COLO829 (cell line): ENCODE results near the gene CBY1.
"Not testable (repeated sequence)": the region's sequence is repeated elsewhere in the genome, so short reads cannot be mapped to it uniquely, and the experiment has no call there.

Source experiments
- DNase-seq: peaks from one replicate; pipeline ENCODE4 v3.0.0; 2012; ENCODE audit warnings: low spot score

The CBY1 gene

DNA sequence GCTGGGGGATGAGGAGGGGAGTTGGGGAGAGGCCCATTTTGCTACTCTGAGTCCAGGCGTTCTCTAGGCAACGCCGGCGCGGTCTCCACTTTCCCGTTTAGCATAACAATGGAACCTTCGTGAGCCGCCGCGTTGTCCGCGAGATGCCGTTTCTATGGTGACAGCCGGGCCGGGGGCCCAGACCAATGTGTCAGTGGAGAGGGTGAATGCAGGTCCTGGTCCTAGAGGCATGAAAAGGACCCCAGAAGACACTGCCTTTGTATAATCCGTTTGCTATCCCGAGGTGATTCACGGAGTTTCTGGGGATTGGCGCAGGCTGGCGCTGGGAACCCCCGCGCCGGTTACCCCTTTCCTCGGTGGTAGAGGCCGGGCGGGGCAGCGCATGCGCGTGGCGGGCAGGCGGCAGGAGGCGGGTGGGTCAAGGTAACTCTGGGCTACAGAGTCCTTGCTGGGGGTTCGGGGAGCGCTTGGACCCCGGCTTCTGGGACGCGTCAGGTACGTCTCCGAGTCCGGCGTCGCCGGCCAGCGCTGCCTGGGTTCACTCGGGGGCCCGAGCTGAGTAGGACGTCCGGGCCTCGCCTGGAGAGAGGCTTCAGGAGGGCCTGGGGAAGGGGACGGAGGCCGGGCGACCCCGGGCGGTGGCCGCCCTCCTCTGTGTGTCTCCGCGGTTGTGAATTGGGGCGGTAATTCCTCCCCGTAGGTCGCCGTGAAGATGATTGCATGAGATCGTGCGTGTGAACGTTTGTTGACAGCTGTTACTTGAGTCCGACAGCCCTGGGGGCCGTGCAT, at the start of gene CBY1, which contains the start of gene FAM227A:
CBY1 (plus strand) TSS at position 383 of the 789 bp plus-strand sequence. CDS start 11,417 bp downstream, outside the sequence.
FAM227A (minus strand) TSS at position 137 of the 789 bp plus-strand sequence. CDS start 6,224 bp downstream, outside the sequence.
- peak; percentile 99 for DNase-seq

DNA sequence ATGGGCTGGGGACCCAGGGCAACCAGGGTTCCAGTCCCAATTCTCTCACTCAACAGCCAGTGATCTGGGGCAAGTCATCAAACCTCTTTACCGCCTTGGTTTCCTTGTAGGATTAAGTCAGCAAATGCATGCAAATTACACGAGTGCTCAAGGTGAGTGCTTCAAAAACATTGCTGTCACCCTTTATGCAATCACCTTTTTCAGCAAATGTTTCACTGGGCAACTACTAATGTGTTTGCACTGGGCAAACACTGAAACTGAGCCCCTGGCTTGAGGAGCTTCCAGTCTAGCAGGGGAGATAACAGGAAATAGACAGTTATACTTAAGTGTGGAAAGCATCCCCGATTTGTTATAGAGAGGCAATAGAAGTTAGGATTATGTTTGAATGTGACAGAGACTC, 48.8 kb upstream of the CBY1 start:
- DNase-seq = no peak

DNA sequence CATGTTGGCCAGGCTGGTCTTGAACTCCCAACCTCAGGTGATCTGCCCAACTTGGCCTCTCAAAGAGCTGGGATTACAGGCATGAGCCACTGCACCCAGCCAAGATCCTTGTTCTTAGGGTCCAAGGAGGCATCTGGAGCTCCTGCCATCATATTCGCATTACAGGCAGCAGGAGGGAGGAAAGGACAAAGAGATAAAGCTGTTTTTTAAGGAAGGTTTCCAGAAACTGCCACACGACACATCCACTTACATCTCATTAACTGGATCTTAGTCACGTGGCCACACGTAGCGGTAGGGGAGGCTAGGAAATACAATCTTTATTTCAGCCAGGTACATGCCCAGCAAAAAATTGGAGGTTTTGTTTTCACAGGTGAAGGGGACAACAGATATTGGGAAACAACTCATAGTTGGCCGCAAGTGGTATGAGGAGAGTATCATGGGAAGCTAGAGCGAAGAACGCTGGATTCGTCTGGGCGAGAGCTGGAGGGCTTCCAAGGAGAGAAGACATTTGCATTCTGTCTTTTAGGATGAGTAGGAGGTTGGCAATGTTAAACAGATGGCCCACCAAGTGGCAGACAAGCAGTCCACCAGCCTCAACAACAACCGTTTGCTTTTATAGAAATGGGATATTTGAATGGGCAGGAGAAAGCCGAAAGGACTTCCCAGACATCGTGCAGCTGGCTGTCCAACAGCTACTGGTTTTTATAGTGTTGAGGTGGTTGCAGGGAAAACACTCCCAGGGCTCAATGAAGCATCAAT, 47.3 kb upstream of the CBY1 start:
- no peak for DNase-seq

DNA sequence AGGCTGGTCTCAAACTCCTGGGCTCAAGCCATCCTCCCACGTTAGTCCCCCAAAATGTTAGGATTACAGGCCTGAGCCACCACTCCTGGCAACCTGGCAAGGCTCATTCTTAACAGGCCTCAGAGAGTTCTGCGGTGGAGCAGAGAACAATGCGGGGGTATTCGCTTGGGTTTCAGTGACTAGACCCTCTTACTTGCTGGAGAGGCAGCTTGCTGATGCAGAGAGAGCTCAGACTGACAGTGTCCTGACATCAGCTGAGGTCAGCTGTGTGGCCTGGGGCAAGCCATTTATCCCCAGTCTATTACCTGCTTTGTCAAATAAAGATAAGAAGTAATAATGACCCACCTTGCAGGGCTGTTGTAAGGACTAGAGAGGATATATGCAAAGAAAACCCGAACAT, 46.2 kb upstream of the CBY1 start:
- DNase-seq = no peak

DNA sequence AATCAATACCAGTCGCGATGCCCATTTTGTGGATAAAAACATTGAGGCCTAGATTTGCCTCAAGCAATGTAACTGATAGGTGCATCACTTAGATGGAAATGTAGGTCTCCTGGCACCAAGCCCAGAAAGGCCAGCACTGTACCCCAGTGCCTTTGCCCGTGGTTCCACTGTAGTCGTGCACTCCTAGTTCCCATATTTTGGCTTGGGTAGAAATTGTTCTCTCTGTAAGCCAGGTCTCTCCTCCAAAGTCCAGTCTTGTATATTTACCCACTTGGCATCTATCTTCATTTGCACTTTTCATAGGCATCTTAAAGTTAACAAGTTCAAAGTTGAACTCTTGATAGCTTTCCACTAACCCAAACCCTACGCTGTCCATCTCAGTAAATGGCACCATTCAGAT, 44.9 kb upstream of the CBY1 start:
- DNase-seq = no peak

DNA sequence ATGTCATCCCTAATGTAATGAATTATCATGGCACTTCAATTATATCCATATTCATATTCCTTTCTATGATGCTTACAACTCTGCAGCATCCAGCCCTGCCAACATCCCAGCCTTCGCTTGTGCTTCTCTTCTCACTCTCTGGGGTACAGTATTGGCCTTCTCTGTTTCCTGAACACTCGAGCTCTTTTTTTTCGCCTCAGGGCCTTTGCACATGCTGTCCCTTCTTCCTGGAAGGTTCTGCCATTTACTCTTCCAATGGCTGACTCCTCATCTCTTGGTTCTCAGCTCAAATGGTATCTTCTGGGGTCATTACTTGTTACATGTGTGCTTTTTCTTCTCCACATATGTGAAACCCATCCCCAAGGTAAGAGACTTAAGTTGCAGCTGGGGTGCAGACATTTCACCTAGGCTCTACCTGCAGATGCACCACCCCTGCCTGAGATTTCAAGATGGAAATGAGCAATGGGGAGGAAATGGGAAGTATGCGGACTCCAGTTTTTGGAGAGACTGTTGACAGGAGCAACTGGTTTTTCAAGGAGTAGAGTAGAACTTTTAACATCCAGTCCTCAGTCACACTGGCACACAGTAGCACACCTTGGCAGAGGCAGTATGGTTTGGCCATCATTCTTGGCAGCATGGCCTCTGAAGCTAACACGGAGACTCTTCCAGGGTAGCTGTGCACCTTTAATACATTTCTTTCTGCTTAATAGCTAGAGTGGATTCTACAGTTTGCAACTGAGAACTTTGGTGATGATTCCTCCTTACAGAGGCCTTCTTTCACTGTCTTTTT, 44.0 kb upstream of the CBY1 start:
- DNase-seq = no peak

DNA sequence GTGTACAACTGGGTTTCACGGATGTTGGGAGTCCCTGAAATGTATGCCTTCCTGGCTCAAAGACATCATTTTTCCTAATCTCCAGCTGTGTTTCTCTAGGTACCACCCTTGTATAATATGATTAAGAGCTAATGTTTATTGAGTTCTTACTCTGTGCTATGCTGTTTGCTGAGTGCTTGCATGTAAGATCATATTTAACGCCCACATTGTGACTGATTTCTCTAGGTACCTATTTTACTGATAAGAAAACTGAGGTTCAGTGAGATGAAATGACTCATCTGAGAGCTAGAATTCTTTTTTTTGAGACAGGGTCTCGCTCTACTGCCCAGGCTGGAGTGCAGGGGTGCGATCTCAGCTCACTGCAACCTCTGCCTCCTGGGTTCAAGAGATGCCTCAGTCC, 42.9 kb upstream of the CBY1 start:
- DNase-seq = no peak

DNA sequence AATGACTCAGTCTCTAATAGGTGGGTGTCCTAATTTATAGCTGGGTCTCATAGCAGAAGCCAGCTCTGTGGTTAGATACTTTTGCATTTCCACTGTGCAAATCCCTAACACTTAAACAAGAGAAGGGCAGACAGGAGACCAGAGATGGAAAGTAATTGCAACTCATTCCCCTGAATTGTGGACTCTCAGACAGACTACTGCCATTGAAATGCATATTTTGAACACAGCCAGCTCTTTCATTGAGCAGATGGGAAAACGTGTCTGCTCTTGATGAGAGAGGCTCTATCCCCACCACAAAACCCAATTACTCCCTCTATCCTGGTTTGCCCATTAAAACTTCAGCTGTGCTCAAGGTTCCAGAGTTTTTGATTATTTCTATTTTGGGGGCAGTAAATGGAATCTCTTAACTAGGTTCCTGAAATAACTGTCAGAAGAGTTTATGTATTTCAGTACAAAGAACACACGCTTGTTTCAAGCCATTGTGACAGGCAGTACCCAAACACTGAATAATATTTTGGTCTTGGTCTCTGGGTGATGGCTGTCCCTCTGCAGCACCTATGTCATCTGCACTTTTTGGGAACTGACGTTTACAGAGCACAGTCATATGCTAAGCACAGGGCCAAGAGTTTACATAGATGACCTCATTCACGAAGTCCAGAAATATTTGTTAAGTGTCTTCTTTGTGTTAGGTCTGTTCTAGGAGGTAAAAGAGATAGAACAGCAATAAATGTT, 41.9 kb upstream of the CBY1 start:
- no peak for DNase-seq

DNA sequence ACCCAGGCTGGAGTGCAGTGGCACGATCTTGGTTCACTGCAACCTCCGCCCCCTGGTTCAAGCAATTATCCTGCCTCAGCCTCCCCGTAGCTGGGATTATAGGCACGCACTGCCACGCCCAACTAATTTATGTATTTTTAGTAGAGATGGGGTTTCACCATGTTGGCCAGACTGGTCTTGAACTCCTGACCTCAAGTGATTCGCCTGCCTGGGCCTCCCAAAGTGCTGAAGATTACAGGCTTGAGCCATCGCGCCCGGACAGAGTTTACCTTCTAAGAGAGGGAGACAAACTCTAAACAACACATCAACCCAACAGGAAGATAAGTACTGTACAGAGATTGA, 41.4 kb upstream of the CBY1 start:
- DNase-seq = not testable (repeated sequence)

DNA sequence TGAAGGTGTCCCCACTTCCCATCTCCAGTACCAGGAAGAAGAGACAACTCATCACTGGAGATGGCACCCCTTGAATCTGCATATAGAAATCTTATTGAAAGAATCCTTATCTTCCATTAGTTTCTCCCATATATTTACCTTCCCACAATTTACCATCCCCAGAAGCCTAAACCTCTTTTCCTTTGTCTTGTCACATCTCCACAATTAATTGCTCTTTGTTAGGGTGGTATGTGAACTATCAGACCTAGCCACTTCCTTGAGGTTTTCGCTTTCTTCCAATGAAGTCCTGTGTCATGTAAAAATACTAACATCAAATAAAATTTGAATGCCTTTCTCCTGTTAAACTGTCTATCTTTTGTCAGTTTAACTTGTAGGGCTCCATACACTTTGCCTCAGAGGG, 38.2 kb upstream of the CBY1 start:
- DNase-seq = no peak

DNA sequence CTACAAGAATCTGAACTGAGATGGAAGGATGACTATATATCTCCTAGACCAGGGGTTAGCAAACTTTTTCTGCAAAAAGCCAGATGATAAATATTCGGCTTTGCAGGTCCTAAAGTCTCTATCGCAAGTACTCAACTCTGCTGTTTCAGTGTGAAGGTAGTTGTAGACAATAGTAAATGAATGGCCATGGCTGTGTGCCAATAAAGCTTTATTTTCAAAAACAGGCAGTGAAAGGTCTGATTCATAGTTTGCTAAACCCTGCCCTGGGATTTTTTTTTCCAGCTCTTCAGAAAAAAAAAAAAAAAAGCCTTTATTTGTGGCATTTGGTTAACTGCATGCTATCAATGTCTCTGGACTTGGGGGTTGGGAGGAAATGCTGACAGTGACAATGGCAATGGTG, 37.8 kb upstream of the CBY1 start:
- DNase-seq = peak; percentile 12

DNA sequence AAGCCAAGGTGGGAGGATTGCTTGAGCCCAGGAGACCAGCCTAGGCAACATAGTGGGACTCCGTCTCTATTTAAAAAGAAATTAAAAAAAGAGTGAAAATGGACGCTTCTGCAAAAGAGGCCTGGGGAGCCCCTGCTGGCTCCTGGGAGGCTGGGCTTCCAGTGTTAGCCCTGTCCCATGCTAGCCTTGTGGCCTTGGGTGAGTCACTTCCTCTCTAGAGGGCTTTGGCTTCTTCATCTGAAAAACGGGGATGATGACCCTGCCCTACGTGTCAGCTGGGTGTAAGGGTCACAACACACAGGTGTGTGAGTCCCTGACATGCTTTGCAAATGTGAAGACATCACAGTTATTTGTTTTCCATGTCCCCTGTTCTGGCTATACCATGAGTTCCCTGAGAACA, 33.1 kb upstream of the CBY1 start:
- no peak for DNase-seq

DNA sequence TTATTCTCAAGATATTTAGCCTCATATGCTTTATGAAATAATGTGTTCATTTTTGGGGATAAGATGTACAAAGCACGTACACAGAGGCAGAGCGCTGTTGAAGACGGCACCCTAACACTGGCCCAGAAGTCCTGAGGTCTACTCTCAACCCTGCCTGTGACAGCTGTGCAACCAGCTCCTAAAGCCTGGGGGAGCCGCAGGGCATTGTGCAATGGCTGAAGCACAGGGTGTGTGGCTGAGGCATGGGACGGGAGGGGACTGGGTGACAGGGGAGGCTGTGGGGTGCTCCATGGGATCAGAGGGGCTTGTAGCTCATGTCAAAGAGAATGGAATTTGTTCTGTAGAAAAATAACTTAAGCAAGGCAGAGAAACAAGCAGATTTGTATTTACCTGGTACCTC, 28.0 kb upstream of the CBY1 start:
- DNase-seq = no peak

DNA sequence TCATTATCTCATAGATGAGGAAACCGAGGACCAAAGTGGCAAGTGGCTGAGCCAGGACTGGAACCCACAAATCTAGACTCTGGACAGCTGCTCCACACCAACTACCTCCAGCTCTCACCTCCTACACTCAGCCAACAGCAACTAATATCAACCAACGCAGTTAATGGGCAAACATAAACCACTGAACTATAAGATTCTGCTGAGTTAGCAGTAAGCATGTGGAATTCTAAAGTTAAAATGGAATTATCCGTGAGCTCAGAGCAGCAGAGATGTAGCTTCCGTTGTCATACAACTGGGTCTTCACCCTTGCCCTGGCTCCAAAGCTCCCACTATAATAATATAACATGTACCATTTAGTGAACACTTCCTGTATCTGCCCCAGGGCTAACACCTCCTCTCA, 27.3 kb upstream of the CBY1 start:
- no peak for DNase-seq

DNA sequence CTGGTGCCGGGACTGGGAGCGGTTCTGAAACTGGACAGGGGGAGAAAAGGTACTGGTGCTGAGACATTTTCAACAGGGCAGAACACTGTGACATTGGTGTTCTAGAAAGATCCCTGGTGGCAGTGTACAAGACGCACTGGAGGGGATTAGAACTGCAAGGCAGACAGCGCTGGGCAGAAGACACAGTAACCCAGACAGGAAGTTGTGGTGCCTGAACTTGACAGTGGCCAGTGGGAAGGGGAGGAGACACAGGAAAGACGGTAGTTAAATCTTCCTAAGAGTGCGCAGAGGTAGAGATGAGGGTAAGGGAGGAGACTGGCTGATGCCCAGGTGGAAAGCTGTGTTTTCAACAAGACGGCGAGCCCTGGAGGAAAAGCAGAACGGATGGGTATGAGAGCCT, 24.7 kb upstream of the CBY1 start:
- no peak for DNase-seq

DNA sequence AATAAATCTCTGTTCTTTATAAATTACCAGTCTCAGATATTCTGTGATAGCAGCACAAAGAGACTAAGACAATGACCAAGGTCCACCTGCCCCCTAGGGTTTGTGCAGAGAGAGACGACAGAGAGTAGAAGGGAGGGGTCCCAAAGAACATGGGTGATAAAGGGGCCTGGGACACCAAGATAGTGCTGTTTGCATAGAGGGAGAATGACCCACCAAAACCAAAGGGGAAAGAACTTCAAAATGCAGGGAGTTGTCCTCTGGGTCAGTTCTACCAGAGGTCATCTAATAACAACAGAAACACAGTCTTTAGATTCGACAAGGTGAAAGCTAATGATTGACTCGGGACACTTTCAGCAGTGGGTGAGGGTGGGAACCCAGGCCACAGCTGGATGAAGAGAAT, 23.9 kb upstream of the CBY1 start:
- no peak for DNase-seq

DNA sequence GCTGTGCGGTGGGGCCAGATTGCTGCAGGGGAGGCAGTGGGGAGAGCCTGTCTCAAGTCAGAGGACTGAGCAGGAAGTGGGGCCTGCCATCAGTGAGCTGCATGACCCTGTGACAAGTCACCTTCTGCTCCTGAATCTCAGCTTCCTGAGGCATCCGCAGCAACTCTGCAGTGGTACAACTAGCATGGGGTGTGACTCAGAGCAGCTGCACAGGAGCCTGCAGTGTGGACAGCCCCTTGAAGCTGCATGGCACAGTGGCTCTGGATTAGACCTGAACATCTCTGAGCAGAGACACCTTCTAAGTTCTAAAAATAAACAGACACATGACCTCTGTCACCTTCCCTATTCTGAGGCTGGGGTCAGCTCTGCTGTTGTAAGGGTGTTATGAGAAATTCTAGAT, 18.2 kb upstream of the CBY1 start:
- DNase-seq = no peak

DNA sequence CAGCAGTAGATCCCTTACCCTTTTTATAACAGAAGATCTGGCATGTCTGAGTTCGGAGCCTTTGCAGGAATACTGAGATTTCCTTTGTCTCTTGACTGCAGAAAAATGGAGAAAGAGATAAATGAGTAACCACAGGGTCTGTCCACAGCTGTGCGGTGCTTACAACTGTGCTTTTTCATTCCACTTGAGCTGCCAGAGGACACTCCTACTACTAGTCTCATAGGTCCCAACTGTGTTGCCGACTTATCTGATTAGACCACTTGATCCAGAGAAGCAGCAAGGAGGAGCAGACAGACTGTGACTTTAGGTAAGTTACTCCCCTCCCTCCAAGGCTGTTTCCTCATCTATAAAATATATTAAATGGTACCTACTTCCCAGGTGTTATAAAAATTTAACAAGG, 17.7 kb upstream of the CBY1 start:
- DNase-seq = peak; percentile 27

DNA sequence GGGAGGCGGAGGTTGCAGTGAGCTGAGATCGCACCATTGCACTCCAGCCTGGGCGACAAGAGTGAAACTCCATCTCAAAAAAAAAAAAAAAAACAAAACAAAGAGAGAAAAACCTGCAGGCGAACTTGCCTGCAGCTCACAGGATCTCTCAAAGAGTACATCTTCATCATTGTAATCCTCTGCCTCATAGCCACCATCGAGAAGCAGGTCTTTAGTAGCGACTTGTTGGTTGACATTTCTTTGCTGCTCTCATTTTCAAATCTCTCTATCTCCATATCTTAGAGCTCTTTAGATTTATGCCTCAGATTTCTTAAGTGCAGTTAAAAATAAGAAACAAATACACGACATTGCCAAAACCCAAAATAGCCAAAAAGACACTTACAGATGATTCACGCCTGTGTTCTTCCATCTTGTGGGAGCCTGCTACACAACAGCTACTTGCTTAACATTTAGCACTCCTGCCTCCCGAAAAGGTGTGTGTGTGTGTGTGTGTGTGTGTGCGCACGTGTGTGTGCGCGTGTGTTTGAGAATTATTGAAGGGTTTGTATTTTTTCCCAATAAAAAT, 14.9 kb upstream of the CBY1 start:
- no peak for DNase-seq

DNA sequence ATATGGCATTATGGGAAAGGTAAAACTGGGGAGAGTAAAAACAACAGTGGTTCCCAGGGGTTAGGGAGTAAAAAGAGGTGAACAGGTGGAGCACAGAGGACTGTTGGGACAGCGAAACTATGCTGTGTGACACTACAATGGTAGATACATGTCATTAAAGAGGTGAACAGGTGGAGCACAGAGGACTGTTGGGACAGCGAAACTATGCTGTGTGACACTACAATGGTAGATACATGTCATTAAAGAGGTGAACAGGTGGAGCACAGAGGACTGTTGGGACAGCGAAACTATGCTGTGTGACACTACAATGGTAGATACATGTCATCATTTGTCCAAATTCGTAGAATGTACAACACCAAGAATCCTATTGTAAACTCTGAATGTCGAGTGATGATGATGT, 12.2 kb upstream of the CBY1 start:
- DNase-seq = not testable (repeated sequence)

DNA sequence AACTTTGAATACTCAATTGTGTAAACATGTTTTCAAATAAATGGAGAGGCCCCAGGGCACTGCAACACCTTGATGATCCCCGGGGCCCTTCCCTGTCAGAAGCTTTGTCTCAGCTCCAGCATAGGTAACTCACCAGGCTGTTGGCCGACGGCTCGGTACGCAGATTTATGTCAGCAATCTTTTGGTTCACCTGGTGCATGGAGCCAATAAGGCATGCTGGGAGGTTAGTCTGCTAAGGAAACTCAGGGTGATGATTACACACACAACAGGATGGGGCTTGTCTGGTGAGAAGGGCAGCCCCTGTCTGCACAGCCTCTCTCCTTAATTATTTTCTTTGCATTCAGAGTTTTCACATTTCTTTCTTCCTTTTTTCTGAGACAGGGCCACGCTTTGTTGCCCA, 11.0 kb upstream of the CBY1 start:
- DNase-seq = no peak
